Epidermal melanocyte (primary cell): Measurements from ENCODE around the gene PLXND1.
A peak's percentile ranks its signal among the peaks of the same experiment; 100 is the strongest.

Source experiments
- DNase-seq: peaks from one replicate; pipeline ENCODE4 v3.0.0; 2011; ENCODE audit warnings: low spot score; ENCODE audit not compliant: insufficient read length

Gene PLXND1

GRCh38 chr3:129627350-129628168, 21.1 kb upstream of the PLXND1 start:
- peak; percentile 64 for DNase-seq

- peak; percentile 87 for DNase-seq
These were observed 20.4 kb upstream of the PLXND1 start for GRCh38 chr3:129626744-129627349.

GRCh38 chr3:129625072-129625874, 18.8 kb upstream of the PLXND1 start:
- no peak for DNase-seq

- DNase-seq, result no peak
These were observed 18.0 kb upstream of the PLXND1 start for GRCh38 chr3:129624347-129625071.

DNA sequence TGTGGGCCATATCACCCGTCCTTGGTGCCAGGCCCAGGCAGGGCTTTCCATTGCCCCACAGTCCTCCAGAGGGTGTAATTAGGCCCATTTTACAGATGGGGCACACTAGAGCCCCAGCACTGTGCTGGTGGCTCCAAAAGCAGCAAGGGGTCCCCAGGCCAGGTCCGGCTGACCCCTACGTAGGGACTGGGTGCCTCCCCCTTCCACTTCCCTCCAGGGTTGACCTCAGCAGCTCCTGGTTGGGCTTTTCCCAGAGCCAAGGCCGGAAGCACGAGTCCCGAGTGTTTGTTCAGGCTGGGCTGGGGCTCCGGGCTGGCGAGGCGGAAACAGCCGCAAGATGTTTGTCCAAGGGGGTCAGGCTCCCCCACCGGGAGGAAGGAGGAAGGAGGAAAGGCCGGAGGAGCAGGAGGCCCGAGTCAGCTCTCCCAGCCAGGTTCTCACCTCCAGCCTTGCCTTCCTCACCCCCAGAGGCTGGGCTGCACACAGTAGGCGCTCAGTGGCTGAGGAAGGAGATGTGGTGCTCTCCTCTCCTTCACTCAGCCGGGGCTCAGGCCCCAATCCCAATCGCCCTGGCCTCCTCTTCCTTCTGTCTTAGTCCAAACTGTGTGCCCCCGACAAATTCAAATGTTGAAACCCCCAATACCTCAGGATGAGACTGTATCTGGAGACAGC, 17.1 kb upstream of the PLXND1 start:
- no peak for DNase-seq

DNA sequence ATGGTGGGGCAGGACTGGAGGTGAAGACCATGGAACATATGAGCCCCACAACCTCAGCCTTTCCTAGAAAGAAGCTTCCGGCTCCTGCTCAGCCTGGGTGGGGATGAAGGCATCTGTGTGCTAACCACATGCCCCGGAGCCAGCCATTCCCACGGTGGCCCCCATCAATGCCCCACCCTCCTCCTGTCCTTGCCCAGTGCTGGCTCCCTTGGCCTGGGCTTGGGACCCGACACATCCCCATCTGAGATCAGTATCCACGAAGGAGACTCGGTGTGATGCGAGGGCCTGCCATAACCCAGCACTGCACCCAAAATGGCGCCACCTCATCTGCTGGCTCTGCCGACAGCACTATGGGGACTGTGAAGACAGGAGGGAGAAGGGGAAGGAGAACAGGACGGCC, 16.5 kb upstream of the PLXND1 start:
- no peak for DNase-seq

DNA sequence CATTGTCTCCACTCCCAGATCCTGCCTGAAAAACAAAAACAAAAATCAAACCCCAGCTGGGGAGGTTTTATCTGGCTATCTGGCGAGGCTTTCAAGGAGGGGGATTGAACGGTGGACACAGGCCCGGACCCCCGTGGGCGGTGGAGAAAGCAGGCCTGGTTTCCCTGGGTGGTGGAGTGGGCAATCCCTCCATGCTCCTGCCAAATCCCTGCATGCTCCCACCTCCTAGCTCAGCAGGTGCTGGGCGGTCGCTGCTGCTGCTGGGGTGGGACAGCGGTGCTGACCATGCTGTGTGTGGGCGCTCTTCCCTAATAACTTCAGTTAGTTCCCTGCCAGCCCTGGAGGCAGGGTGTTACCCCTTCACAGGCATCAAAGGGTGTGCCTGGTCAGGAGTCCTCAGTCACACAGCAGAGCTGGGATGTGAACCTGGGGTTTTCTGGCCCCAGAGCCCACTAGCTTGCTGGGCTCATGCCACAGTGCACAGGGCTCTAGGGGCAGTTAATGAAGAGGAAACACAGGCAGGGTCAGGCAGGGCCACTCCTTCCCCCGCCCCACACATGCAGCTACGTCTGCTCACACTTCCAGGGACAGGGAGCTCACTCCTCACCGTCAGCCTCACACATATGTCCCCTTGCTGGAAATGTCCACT, 15.9 kb upstream of the PLXND1 start:
- no peak for DNase-seq

- DNase-seq, result no peak
These were observed 15.2 kb upstream of the PLXND1 start for GRCh38 chr3:129621626-129622225.

DNA sequence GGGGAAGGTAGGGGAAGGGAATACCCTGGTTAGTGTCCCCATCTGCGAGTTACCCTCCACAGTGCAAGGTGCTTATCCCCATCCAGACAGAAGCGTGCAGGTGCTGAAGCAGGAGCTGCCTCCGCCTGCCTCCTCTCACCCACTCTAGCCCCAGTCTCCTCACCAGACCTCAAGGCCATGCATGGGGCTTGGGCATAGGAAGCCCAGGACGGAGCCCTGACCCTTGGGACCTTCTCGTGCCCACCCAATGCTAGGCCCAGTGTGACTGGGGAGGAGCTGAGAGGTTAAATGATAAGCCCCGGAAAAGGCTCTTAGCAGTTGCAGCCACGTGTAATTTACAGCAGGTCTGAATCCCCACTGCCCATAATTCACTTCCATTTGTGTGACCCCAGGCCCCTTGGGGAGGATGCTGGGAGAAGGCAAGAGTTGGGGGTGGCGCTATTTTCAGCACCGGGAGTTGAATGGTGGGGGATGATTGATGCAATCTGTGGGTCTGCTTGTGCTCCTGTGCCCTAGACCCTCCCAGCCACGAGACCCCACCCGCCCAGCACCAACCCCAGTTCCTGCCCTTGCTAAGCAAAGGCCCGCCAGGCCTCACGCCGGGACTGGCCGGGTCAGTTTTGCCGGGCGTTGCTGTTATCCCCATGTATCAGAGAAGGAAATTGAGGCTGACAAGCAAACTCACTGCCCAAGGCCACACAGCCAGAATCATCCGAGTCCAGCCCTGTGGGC, 14.5 kb upstream of the PLXND1 start:
- DNase-seq, result no peak

- no peak for DNase-seq
These were observed 13.3 kb upstream of the PLXND1 start for GRCh38 chr3:129619726-129620162.

- DNase-seq, result no peak
These were observed 12.6 kb upstream of the PLXND1 start for GRCh38 chr3:129618901-129619671.

DNA sequence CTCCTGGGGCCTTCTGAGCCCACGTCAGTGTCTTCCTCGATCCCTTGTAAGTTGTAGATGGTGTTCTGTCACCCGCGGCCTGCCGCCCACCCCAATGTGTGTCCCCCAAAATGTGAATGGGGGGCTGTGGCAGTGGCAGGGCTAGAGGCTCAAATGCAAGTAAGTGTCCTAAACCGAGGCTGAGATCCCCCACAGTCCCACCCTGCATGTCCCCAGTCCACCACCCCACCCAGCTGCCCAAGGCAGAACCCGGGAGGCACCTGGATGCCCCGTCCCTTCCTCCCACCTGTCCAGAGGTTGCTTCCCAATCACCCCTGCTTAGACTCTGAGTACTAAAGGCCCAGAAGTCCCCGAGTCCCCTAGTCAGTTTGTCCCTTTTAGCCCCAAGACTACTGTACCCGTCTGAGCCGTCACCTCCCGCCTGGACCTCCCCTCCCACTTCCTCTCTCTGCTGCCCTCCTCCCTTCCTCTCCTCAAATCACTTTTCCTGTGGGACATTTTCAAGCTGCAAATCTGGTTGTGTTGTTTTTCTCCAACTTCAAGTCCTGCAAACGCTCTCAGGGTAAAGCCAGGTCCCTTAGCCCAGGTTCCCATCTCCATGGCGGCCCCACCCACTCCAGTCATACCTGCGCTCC, 11.8 kb upstream of the PLXND1 start:
- DNase-seq, result no peak

GRCh38 chr3:129617381-129618185, 11.1 kb upstream of the PLXND1 start:
- DNase-seq, result no peak

DNA sequence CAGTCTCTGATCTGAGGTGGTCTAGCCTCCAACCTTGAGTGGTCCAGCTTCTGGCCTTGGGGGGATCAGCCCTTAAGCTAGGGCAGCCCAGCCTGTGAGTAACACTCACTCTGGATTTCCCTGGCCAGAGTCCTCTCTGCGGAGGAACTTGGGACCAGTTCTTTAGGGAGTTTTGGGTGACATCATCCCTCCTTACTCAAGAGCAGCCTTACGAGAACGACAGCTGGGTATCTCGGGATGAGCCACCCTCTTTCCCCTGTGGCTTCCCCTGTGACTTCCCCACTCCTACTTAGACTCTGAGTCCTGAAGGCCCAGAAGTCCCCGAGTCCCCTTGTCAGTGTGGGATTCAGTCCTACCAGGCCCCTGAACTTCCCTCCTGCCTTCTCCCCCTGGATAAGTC, 10.2 kb upstream of the PLXND1 start:
- no peak for DNase-seq

GRCh38 chr3:129616291-129616690, 9.8 kb upstream of the PLXND1 start:
- no peak for DNase-seq

DNA sequence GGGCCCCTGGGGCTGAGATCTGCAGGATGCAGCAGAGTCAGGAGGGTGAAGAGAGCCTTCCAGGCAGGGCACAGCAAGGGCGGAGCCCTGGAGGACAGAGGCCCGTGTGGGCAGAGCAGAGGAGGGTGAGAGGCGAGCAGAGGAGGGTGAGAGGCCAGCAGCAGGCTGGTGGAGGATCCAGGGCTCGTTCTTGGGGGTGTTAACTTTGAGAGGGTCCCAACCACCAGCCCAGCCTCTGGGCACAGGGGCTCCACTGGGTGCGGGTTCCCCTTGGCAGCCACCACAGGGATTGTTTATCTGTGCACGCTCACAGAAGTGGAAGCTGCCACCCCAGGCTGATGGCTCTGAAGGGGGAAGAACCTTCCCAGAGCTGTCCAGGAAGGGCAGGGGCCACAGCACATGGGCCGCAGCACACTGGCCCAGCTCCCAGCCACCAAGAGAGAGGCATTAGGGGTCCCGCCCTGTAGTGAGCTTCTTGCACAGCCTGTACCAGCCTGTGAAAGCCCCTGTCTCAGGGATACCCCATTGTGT, 9.3 kb upstream of the PLXND1 start:
- no peak for DNase-seq

GRCh38 chr3:129614927-129615363, 8.5 kb upstream of the PLXND1 start:
- no peak for DNase-seq
